CD14-positive monocyte (primary cell): ENCODE data around the gene UST. TPM values are rescaled to one million over a fixed set of nuclear protein-coding genes. Genes with fewer than 3 reads are reported as not detected.

ENCODE experiments used
- DNase-seq, 3 donors: peaks; one replicate each; pipeline ENCODE4 v3.0.0-alpha.2; 2011 to 2022
- H2AFZ ChIP-seq: 2 replicates; pipeline ENCODE4 v1.6.0; 2012; ENCODE audit warnings: mild to moderate bottlenecking, low read depth, low read length, inconsistent platforms; ENCODE audit not compliant: insufficient read depth, poor library complexity, severe bottlenecking
- H3K27ac ChIP-seq, 2 donors: 1 replicate in 1 of 2; 2 replicates in 1 of 2; pipeline ENCODE4 v1.5.1; 2012 to 2013; ENCODE audit warnings: low read length in 2 of 2, control low read depth in 1 of 2, inconsistent platforms in 1 of 2, low read depth in 1 of 2, mild to moderate bottlenecking in 1 of 2
- H3K27me3 ChIP-seq, 2 donors: one replicate each; pipeline versions ENCODE4 v1.6.0 to v1.6.1; 2011 to 2013; ENCODE audit warnings: low read length in 2 of 2; ENCODE audit not compliant: control insufficient read depth in 2 of 2, insufficient read depth in 2 of 2
- H3K36me3 ChIP-seq, 2 donors: replicated peaks in 1 of 2; 1 replicate in 1 of 2; 2 replicates in 1 of 2; pipeline versions ENCODE4 v1.5.1 to v1.6.1; 2012 to 2013; ENCODE audit warnings: low read length in 2 of 2, control low read depth in 1 of 2, inconsistent platforms in 1 of 2, mild to moderate bottlenecking in 1 of 2; ENCODE audit not compliant: insufficient read depth in 2 of 2, control insufficient read depth in 1 of 2
- H3K4me1 ChIP-seq, 2 donors: 1 replicate in 1 of 2; 2 replicates in 1 of 2; pipeline versions ENCODE4 v1.5.1 to v1.6.1; 2012 to 2013; ENCODE audit warnings: low read length in 2 of 2, control low read depth in 1 of 2, inconsistent platforms in 1 of 2, mild to moderate bottlenecking in 1 of 2, moderate library complexity in 1 of 2; ENCODE audit not compliant: insufficient read depth in 2 of 2, control insufficient read depth in 1 of 2
- H3K4me2 ChIP-seq: replicated peaks from 2 replicates; pipeline ENCODE3; 2012; ENCODE audit warnings: low read length, moderate library complexity, mild to moderate bottlenecking; ENCODE audit not compliant: poor library complexity, severe bottlenecking; ENCODE audit errors: extremely low read depth
- H3K4me3 ChIP-seq, 3 experiments: fragments of 200-600 bp in 1 of 3; sonication (generic) in 1 of 3; replicated peaks in 1 of 3; 1 replicate in 2 of 3; 2 replicates in 1 of 3; pipeline ENCODE4 v1.5.1; 2011 to 2013; ENCODE audit warnings: low read length in 3 of 3, mild to moderate bottlenecking in 3 of 3, control low read depth in 2 of 3, low read depth in 2 of 3, inconsistent platforms in 1 of 3, moderate library complexity in 1 of 3
- H3K79me2 ChIP-seq: 2 replicates; pipeline ENCODE4 v1.6.0; 2012; ENCODE audit warnings: mild to moderate bottlenecking, control low read depth, inconsistent platforms, low read length, moderate library complexity; ENCODE audit not compliant: insufficient read depth
- H3K9ac ChIP-seq: 2 replicates; pipeline ENCODE4 v1.6.0; 2017; ENCODE audit warnings: low read length, mild to moderate bottlenecking; ENCODE audit not compliant: insufficient read depth, poor library complexity, severe bottlenecking
- H3K9me3 ChIP-seq, 2 donors: replicated peaks in 1 of 2; 1 replicate in 1 of 2; 2 replicates in 1 of 2; pipeline versions ENCODE4 v1.5.1 to v1.6.1; 2012 to 2013; ENCODE audit warnings: low read length in 2 of 2, control low read depth in 1 of 2; ENCODE audit not compliant: control insufficient read depth in 1 of 2, insufficient read depth in 1 of 2
- H4K20me1 ChIP-seq: 2 replicates; pipeline ENCODE4 v1.6.0; 2012; ENCODE audit warnings: mild to moderate bottlenecking, low read length, control low read depth, moderate library complexity; ENCODE audit not compliant: insufficient read depth
- H3K27ac Mint-ChIP-seq, 7 donors: one replicate each; pipeline ENCODE4 v1.8.0; 2020; ENCODE audit warnings: mild to moderate bottlenecking in 7 of 7, mixed read lengths in 7 of 7, moderate library complexity in 6 of 7, inconsistent platforms in 2 of 7
- H3K27me3 Mint-ChIP-seq, 3 donors: one replicate each; pipeline ENCODE4 v1.8.0; 2021 to 2022; ENCODE audit warnings: low read depth in 3 of 3, mild to moderate bottlenecking in 3 of 3, mixed read lengths in 3 of 3, moderate library complexity in 3 of 3, inconsistent platforms in 1 of 3
- H3K36me3 Mint-ChIP-seq, 2 donors: one replicate each; pipeline ENCODE4 v1.8.0; 2020; ENCODE audit warnings: mixed read lengths in 2 of 2, inconsistent platforms in 1 of 2, mild to moderate bottlenecking in 1 of 2
- H3K4me1 Mint-ChIP-seq: one replicate; pipeline ENCODE4 v1.8.0; 2020; ENCODE audit warnings: mild to moderate bottlenecking, mixed read lengths
- H3K4me3 Mint-ChIP-seq, 2 donors: one replicate each; pipeline ENCODE4 v1.8.0; 2020; ENCODE audit warnings: mild to moderate bottlenecking in 2 of 2, mixed read lengths in 2 of 2, moderate library complexity in 1 of 2
- H3K9me3 Mint-ChIP-seq, 7 donors: one replicate each; pipeline ENCODE4 v1.8.0; 2020 to 2022; ENCODE audit warnings: mixed read lengths in 7 of 7, mild to moderate bottlenecking in 6 of 7, moderate library complexity in 6 of 7, inconsistent platforms in 2 of 7
- CTCF ChIP-seq: fragments of 200-600 bp; IDR thresholded peaks from one replicate; pipeline ENCODE4 v1.8.0; 2022; ENCODE audit warnings: antibody characterized with exemption, mild to moderate bottlenecking
- WGBS: methylation state at CpG from one replicate; pipeline ENCODE4 v1.1.5; 2013; ENCODE audit warnings: missing lambda C conversion rate; ENCODE audit not compliant: insufficient coverage; 5-methylcytosine and 5-hydroxymethylcytosine counted together
- intact Hi-C, 2 donors: fragments of 100-400 bp; cut with micrococcal nuclease; formaldehyde crosslinking; loops; one replicate each; pipeline versions ENCODE4 v1.15.0 to v1.15.1; 2023
- polyA plus RNA-seq, 3 donors: library from polyadenylated mRNA; depleted of rRNA in 1 of 3; unstranded in 2 of 3; stranded (reverse) in 1 of 3; fragments of 300-500 nt in 2 of 3; fragments of >200 nt in 1 of 3; fragmentation: Illumina TruSeq in 2 of 3; gene quantifications; 1 replicate in 2 of 3; 2 replicates in 1 of 3; pipeline ENCODE4 v1.2.3, GENCODE V29; 2012 to 2021

UST gene
- polyA plus RNA-seq, 3 donors: 0.33 to 0.53 (median 0.48) TPM

DNA sequence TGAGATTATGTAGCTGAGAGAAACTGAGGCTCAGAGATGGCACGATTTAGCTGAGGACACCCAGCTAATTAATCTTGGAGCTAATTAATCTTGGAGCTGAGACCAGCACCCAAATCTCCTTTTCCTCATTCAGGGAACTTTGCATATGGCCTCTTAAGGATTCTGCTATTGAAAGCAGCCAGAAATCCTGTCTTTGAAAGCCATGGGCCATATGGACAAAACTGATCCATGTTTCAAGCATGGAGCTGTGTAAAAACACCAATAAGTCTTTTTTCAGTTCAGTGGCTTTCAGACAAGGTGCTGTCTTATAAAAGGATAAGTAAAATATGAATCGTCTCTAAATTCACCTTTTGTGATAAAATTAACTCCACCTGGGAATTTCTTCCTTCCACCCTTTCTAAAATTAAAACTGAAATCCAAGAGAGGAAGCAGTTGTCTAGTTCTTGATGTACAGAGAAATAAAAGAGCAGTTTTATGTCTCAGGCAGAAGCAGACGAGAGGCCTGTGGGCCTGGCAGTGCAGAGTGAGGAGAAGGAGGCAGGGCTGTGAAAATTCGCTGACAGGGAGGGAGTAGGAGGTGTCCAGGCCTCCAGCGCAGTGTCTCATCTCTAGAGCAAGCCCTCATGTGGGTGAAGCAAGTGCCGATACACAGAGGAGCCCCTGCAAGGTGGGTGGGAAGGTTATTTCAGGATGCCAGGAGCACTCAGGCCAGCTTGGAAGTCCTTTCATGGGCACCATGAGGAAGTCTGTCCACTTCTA lies 266.9 kb downstream of the UST start:
- H3K27ac ChIP-seq: no peak overlapping the region
- H3K36me3 Mint-ChIP-seq: no peaks in the 10 kb centered on the region
- TF ChIP-seq CTCF: no peak
- H3K9me3 ChIP-seq: no peaks in the 10 kb centered on the region
- H3K4me3 ChIP-seq: no peak overlapping the region
- H3K27me3 Mint-ChIP-seq: peaks cover 0 to 2% (median 0%) of the 10 kb centered on the region in 3 donors
- intact Hi-C loops: no loop called here
- H2AFZ ChIP-seq: no peak overlapping the region
- WGBS: 94% methylated on average over 4 of the region's 6 CpGs
- DNase-seq: no peak
- H3K4me3 Mint-ChIP-seq: no peak overlapping the region
- peaks cover 0 to 3% (median 0%) of the 10 kb centered on the region in 7 donors for H3K9me3 Mint-ChIP-seq
- H3K27me3 ChIP-seq: no peaks in the 10 kb centered on the region
- no peaks in the 10 kb centered on the region for H3K79me2 ChIP-seq
- no peaks in the 10 kb centered on the region for H4K20me1 ChIP-seq
- H3K4me2 ChIP-seq: no peak overlapping the region
- H3K36me3 ChIP-seq: no peaks in the 10 kb centered on the region
- H3K4me1 Mint-ChIP-seq: peaks cover 16% of the 10 kb centered on the region
- peaks cover 6 to 9% of the 10 kb centered on the region in 2 donors for H3K4me1 ChIP-seq
- no peak overlapping the region for H3K9ac ChIP-seq
- no peak overlapping the region for H3K27ac Mint-ChIP-seq

DNA sequence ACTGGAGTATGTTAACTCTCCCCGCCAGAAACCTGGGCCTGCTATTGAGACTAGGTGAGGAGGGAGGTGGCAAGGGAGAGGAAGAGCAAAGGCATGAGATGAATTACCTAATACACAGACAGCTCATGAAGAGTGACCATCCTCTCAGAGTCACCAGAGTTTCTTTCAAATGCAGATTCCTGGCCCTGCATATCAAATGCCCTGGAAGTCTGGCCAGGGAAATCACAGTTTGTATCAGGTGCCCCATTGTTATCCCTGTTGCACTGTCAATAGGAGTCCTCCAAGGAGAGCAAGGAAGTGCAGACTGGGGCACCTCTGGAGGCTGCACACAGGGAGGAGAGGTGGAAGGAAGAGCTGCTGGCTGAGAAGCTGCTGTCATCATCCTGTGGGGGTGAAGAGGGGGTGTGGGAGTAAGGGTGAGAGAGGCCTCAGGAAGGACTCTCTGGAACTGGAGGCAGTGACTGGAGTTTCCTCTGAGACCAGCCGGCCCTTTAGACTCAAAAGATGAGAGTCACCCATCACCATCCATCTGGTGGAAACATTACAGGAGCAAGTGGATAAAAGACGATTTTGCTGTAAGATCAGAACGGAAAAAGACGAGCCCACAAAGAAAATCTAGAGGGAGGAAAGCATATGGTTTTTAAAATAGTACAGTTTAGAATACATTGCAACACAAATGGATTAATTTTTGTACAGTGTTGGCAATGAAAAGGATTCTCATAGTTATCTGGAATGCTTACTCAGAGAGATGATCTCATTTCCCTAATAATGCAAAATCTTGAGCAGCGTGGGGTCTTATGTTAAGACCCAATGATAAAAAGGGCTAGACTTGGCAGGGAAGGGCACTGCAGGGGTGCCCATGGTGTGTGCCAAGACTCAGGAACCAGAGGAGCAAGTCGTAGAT lies 268.1 kb downstream of the UST start:
- no peak for TF ChIP-seq CTCF
- no peak overlapping the region for H3K4me3 ChIP-seq
- no peak overlapping the region for H2AFZ ChIP-seq
- intact Hi-C loops: no loop called here
- H3K4me1 ChIP-seq: peaks cover 6 to 9% of the 10 kb centered on the region in 2 donors
- no peak overlapping the region for H3K4me2 ChIP-seq
- 100% methylated on average over 1 of the region's 7 CpGs for WGBS
- no peak overlapping the region for H3K9ac ChIP-seq
- no peaks in the 10 kb centered on the region for H3K27me3 ChIP-seq
- DNase-seq: no peak
- H3K9me3 ChIP-seq: no peaks in the 10 kb centered on the region
- Mint-ChIP-seq H3K9me3 (peaks cover 0 to 1% (median 0%) of the 10 kb centered on the region in 7 donors), H3K4me1 (peaks cover 16% of the 10 kb centered on the region), H3K36me3 (no peaks in the 10 kb centered on the region), H3K4me3 (no peak overlapping the region), H3K27me3 (peaks cover 0 to 2% (median 0%) of the 10 kb centered on the region in 3 donors), H3K27ac (no peak overlapping the region)
- H4K20me1 ChIP-seq: no peaks in the 10 kb centered on the region
- H3K79me2 ChIP-seq: no peaks in the 10 kb centered on the region
- no peak overlapping the region for H3K27ac ChIP-seq
- no peaks in the 10 kb centered on the region for H3K36me3 ChIP-seq
